Caco-2 (cell line): Measurements from ENCODE around the gene ABCC1. TPM values are rescaled to one million over a fixed set of nuclear protein-coding genes. Genes with fewer than 3 reads are reported as not detected.

Experiments used
- BruUV-seq: library from RNA; stranded (reverse); fragments of 400-500 nt; replicated peaks from 2 replicates; lab custom pipeline; 2021; lab: Mats Ljungman, UMichigan
- CTCF ChIA-PET: fragments of 300-600 bp; sonication (Branson Sonifier 250); formaldehyde crosslinking; loops from one replicate; lab custom pipeline; 2022; ENCODE audit warnings: antibody characterized with exemption; lab: Charles Lee
- POLR2A ChIA-PET: fragments of 300-600 bp; sonication (Branson Sonifier 250); formaldehyde crosslinking; loops from one replicate; lab custom pipeline; 2022; ENCODE audit warnings: antibody characterized with exemption; lab: Charles Lee
- DNase-seq, 2 experiments: peaks; one replicate each; pipeline versions ENCODE4 v3.0.0 to v3.0.0-alpha.2; 2020 to 2022
- H3K27me3 ChIP-seq: replicated peaks from 2 replicates; pipeline ENCODE4 v1.6.0; 2011; ENCODE audit warnings: low read length; ENCODE audit not compliant: control insufficient read depth, insufficient read depth
- H3K36me3 ChIP-seq: 2 replicates; pipeline ENCODE4 v1.5.1; 2011; ENCODE audit warnings: low read length; ENCODE audit not compliant: control insufficient read depth, insufficient read depth
- H3K4me1 ChIP-seq: fragments of 250-450 bp; sonication (Bioruptor Pico); 2 replicates; pipeline ENCODE4 v1.5.1; 2020; ENCODE audit warnings: mild to moderate bottlenecking
- H3K4me3 ChIP-seq: 2 replicates; pipeline ENCODE4 v1.5.1; 2011; ENCODE audit warnings: low read depth, mild to moderate bottlenecking, control low read depth, low read length
- H3K9me3 ChIP-seq: fragments of 250-450 bp; sonication (Bioruptor Pico); 2 replicates; pipeline ENCODE4 v1.5.1; 2020; ENCODE audit warnings: mild to moderate bottlenecking, moderate library complexity
- H3K27ac Mint-ChIP-seq: one replicate; pipeline ENCODE4 v1.8.0; 2022; ENCODE audit warnings: mixed read lengths; ENCODE audit not compliant: unreplicated experiment
- H3K27me3 Mint-ChIP-seq: one replicate; pipeline ENCODE4 v1.8.0; 2022; ENCODE audit warnings: mixed read lengths; ENCODE audit not compliant: insufficient read depth, unreplicated experiment
- H3K36me3 Mint-ChIP-seq: one replicate; pipeline ENCODE4 v1.8.0; 2022; ENCODE audit warnings: mild to moderate bottlenecking, mixed read lengths; ENCODE audit not compliant: insufficient read depth, unreplicated experiment
- H3K4me1 Mint-ChIP-seq: one replicate; pipeline ENCODE4 v1.8.0; 2022; ENCODE audit warnings: low read depth, mixed read lengths; ENCODE audit not compliant: unreplicated experiment
- H3K4me3 Mint-ChIP-seq: one replicate; pipeline ENCODE4 v1.8.0; 2022; ENCODE audit warnings: mild to moderate bottlenecking, moderate library complexity, mixed read lengths; ENCODE audit not compliant: unreplicated experiment
- H3K9me3 Mint-ChIP-seq: one replicate; pipeline ENCODE4 v1.8.0; 2022; ENCODE audit warnings: mixed read lengths; ENCODE audit not compliant: unreplicated experiment
- intact Hi-C: fragments of 100-400 bp; cut with micrococcal nuclease; formaldehyde crosslinking; loops from one replicate; pipeline ENCODE4 v1.10.0; 2022; ENCODE audit not compliant: unreplicated experiment
- total RNA-seq: library from RNA; stranded (reverse); gene quantifications from 2 replicates; pipeline ENCODE4 v1.2.3, GENCODE V29; 2022
- TF ChIP-seq, protein P1 (sequence below), 2 experiments: fragments of 200-600 bp in 1 of 2; IDR thresholded peaks; 1 replicate in 1 of 2; 2 replicates in 1 of 2; pipeline versions ENCODE4 v1.5.1 to v1.8.0; 2011 to 2022; ENCODE audit warnings: antibody characterized with exemption in 1 of 2, control low read depth in 1 of 2, inconsistent platforms in 1 of 2, low read depth in 1 of 2, low read length in 1 of 2, mild to moderate bottlenecking in 1 of 2, moderate library complexity in 1 of 2; ENCODE audit not compliant: insufficient read depth in 1 of 2, severe bottlenecking in 1 of 2, unreplicated experiment in 1 of 2

ABCC1 gene
- total RNA-seq, 1 experiment from 2014 or later: 22.3 TPM

DNA sequence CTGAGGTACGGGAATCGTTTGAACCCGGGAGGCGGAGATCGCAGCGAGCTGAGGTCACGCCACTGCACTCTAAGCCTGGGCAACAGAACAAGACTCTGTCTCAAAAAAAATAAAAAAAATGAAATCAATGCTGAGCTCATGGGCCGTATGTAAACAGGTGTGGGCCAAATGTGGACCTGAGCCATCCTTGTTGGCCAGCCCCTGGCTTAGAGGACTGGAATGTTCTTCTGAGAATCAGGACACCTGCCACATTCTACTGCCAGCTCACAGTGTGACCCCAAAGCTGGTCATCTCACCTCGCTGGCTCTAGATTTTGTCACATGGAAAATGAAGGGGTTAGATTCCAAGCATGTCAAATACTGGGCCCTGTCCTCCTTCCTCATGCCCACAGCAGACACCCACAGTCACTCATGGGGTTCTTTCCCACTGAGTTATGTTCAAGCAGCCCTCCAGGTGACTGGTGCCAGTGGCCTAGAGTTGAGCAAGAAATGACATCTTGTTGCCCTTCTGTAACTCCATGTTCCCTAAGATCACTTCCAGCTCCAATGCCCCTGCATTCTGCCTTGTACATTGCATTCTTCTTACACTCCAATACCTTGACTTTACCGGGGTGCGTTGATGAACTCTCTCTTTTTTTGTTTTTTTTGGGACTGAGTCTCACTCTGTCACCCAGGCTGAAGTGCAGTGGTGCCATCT, 110.6 kb downstream of the ABCC1 start:
- H3K4me1 Mint-ChIP-seq: no peaks in the 10 kb centered on the region
- TF ChIP-seq, protein P1, sequence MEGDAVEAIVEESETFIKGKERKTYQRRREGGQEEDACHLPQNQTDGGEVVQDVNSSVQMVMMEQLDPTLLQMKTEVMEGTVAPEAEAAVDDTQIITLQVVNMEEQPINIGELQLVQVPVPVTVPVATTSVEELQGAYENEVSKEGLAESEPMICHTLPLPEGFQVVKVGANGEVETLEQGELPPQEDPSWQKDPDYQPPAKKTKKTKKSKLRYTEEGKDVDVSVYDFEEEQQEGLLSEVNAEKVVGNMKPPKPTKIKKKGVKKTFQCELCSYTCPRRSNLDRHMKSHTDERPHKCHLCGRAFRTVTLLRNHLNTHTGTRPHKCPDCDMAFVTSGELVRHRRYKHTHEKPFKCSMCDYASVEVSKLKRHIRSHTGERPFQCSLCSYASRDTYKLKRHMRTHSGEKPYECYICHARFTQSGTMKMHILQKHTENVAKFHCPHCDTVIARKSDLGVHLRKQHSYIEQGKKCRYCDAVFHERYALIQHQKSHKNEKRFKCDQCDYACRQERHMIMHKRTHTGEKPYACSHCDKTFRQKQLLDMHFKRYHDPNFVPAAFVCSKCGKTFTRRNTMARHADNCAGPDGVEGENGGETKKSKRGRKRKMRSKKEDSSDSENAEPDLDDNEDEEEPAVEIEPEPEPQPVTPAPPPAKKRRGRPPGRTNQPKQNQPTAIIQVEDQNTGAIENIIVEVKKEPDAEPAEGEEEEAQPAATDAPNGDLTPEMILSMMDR (IDR thresholded peaks at IDR 0.05; ENCODE audit: insufficient read depth in 1 of 2, low read depth in 1 of 2, low read length in 1 of 2, severe bottlenecking in 1 of 2, unreplicated experiment in 1 of 2): no peak
- H3K4me3 Mint-ChIP-seq: no peak overlapping the region
- no TSS peak for BruUV-seq
- POLR2A ChIA-PET: no interaction called here
- CTCF ChIA-PET: interaction anchor here (0.6 kb wide), 1 partner anchor 209 kb away, joined by 8 read pairs; no protein-coding TSS in a partner anchor
- H3K36me3 Mint-ChIP-seq: peaks cover 14% of the 10 kb centered on the region
- no peaks in the 10 kb centered on the region for H3K4me1 ChIP-seq
- H3K4me3 ChIP-seq: no peak overlapping the region
- no peaks in the 10 kb centered on the region; the same call in 1 of the 2 replicates for H3K36me3 ChIP-seq
- no peak overlapping the region for H3K27ac Mint-ChIP-seq
- intact Hi-C loops: no loop called here
- no peaks in the 10 kb centered on the region for H3K27me3 ChIP-seq
- H3K9me3 Mint-ChIP-seq: no peaks in the 10 kb centered on the region
- no peaks in the 10 kb centered on the region for H3K27me3 Mint-ChIP-seq
- DNase-seq: no peak
- no peaks in the 10 kb centered on the region for H3K9me3 ChIP-seq

- POLR2A ChIA-PET: no interaction called here
- BruUV-seq: no TSS peak
- CTCF ChIA-PET: no interaction called here
These were observed 112.9 kb downstream of the ABCC1 start for GRCh38 chr16:16062023-16062937.

DNA sequence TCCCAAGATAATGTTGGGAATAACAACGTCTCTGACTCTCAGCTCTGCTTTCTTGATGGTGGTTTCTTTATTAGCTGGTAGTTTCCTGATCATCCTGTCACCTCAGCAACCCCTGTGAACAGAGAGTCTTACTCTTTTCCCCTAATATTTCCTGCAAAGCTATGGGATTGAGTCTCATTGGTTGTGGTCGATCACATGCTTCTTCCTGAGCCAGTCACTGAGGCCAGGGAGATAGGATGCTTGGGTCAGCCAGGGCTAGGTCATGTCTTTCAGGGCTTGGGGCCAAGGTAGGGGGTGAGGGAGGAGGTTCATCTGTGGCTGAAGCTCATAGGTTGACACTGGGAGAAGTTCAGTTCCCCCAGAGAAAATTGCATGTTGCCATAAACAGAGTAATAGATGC, 114.3 kb downstream of the ABCC1 start:
- CTCF ChIA-PET: no interaction called here
- Histone ChIP-seq H3K27me3 (no peaks in the 10 kb centered on the region), H3K9me3 (no peaks in the 10 kb centered on the region), H3K36me3 (no peaks in the 10 kb centered on the region; the same call in 1 of the 2 replicates), H3K4me1 (no peaks in the 10 kb centered on the region), H3K4me3 (no peak overlapping the region)
- Mint-ChIP-seq H3K27ac (no peak overlapping the region), H3K36me3 (peaks cover 11% of the 10 kb centered on the region), H3K27me3 (no peaks in the 10 kb centered on the region), H3K4me1 (no peaks in the 10 kb centered on the region), H3K9me3 (no peaks in the 10 kb centered on the region), H3K4me3 (no peak overlapping the region)
- TF ChIP-seq, protein P1 (IDR thresholded peaks at IDR 0.05; ENCODE audit: insufficient read depth in 1 of 2, low read depth in 1 of 2, low read length in 1 of 2, severe bottlenecking in 1 of 2, unreplicated experiment in 1 of 2): no peak
- POLR2A ChIA-PET: no interaction called here
- intact Hi-C loops: no loop called here
- BruUV-seq: no TSS peak
- no peak for DNase-seq

More at GRCh38 chr16:16062023-16062937, 112.9 kb downstream of the ABCC1 start:
- TF ChIP-seq, protein P1 (IDR thresholded peaks at IDR 0.05; ENCODE audit: insufficient read depth in 1 of 2, low read depth in 1 of 2, low read length in 1 of 2, severe bottlenecking in 1 of 2, unreplicated experiment in 1 of 2): no peak
- H3K4me1 ChIP-seq: no peaks in the 10 kb centered on the region
- no peaks in the 10 kb centered on the region; the same call in 1 of the 2 replicates for H3K36me3 ChIP-seq
- H3K36me3 Mint-ChIP-seq: peaks cover under 1% of the 10 kb centered on the region
- DNase-seq: no peak
- H3K27ac Mint-ChIP-seq: no peak overlapping the region
- no peaks in the 10 kb centered on the region for H3K27me3 Mint-ChIP-seq
- H3K4me3 Mint-ChIP-seq: no peak overlapping the region
- no peaks in the 10 kb centered on the region for H3K27me3 ChIP-seq
- no peaks in the 10 kb centered on the region for H3K9me3 Mint-ChIP-seq
- H3K9me3 ChIP-seq: no peaks in the 10 kb centered on the region
- intact Hi-C loops: no loop called here
- H3K4me1 Mint-ChIP-seq: no peaks in the 10 kb centered on the region
- H3K4me3 ChIP-seq: no peak overlapping the region
